Measurements from ENCODE around the gene LRBA.
A peak's percentile ranks its signal among the peaks of the same experiment; 100 is the strongest.

Gene LRBA

DNA sequence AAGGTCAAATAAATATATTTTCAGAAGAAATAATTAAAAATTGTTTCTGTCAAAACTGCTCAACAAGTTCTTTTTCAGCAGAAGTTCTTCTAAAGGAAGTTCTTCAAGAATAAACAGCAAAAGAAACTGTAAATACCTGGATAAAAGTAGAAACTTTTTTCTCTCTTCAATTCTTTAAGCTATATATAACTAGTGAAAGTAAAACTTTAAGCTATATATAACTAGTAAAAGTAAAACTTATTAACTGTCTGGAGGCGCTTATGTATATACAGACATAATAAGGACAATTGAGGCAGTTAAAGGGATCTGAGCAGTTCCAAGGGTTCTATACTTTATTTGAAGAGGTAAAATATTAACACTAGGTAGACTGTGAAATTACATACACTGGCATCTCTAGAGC is 126.9 kb downstream of the LRBA start:
- no peak overlapping the region for H3K4me3 ChIP-seq (ENCODE audit: low read depth, low read length)
- TF ChIP-seq, protein P1, sequence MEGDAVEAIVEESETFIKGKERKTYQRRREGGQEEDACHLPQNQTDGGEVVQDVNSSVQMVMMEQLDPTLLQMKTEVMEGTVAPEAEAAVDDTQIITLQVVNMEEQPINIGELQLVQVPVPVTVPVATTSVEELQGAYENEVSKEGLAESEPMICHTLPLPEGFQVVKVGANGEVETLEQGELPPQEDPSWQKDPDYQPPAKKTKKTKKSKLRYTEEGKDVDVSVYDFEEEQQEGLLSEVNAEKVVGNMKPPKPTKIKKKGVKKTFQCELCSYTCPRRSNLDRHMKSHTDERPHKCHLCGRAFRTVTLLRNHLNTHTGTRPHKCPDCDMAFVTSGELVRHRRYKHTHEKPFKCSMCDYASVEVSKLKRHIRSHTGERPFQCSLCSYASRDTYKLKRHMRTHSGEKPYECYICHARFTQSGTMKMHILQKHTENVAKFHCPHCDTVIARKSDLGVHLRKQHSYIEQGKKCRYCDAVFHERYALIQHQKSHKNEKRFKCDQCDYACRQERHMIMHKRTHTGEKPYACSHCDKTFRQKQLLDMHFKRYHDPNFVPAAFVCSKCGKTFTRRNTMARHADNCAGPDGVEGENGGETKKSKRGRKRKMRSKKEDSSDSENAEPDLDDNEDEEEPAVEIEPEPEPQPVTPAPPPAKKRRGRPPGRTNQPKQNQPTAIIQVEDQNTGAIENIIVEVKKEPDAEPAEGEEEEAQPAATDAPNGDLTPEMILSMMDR (IDR thresholded peaks at IDR 0.05; ENCODE audit: control insufficient read depth, extremely low read depth, insufficient read depth): no peak
- no peak for DNase-seq (ENCODE audit: low read depth)

DNA sequence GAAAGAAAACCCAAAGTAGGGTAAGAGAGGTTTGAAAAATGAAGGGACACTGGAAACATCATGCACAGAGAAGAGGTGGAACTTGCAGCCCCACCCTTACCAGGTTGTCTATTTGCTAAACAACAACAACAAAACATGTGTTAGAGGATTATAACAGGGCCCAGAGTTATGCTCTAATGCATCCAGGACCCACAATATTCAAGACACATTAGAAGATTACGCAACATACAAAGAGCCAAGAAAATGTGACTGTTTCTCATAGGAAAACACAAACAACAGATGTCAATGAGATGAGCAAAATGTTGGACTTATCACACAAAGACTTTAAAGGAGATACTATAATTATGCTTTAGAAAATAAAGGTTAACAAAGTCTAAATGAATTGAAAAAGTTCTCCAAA is 128.5 kb downstream of the LRBA start:
- TF ChIP-seq, protein P1 (IDR thresholded peaks at IDR 0.05; ENCODE audit: control insufficient read depth, extremely low read depth, insufficient read depth): no peak
- no peak overlapping the region for H3K4me3 ChIP-seq (ENCODE audit: low read depth, low read length)
- DNase-seq (ENCODE audit: low read depth): no peak

- no peak overlapping the region for H3K4me3 ChIP-seq (ENCODE audit: low read depth, low read length)
- DNase-seq (ENCODE audit: low read depth): no peak
- TF ChIP-seq, protein P1 (IDR thresholded peaks at IDR 0.05; ENCODE audit: control insufficient read depth, extremely low read depth, insufficient read depth): no peak
Measured at GRCh38 chr4:150884625-150885024, 130.5 kb downstream of the LRBA start.

- TF ChIP-seq, protein P1 (IDR thresholded peaks at IDR 0.05; ENCODE audit: control insufficient read depth, extremely low read depth, insufficient read depth): no peak
- no peak for DNase-seq (ENCODE audit: low read depth)
- no peak overlapping the region for H3K4me3 ChIP-seq (ENCODE audit: low read depth, low read length)
Measured at GRCh38 chr4:150875367-150875766, 139.7 kb downstream of the LRBA start.

DNA sequence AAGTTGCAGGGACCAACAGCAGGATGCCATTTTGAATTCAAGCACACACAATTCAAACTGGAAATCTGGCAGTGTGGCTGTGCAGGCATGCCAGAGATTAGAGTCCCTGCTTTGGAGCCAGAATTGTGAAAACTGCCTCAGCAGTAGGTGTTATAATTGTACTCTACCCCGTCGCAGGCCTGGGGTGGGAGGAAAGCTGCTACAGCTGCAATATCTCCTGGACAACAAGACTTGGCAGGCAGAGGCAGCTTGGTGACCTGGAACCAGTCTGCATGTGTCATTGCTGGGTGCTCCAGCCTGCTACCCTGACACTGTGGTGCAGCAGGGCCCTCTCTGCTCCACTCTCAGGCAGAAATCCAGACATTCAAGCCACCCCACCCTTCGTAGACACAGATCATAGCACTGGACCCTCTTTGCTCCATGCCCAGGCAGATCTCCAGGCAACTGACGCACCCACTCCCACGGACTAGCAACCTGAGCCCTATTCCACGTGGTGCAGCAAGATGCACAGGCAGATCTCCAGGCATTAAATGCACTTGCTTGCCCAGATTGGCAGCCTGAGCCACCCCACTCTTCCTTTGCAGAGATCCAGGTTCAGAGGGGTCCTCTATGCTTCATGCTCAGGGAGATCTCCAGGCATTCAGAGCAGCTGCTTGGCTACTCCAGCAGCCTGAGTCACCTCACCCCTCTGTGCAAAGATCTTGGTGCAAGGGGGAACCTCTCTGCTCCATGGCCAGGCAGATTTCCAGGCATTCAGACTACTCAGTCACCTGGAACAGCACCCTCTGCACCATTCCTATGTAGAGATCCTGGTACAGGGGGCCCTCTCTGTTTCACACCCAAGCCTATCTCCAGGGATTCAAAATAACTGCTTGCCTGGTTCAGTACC is 140.5 kb downstream of the LRBA start:
- TF ChIP-seq, protein P1 (IDR thresholded peaks at IDR 0.05; ENCODE audit: control insufficient read depth, extremely low read depth, insufficient read depth): no peak
- no peak for DNase-seq (ENCODE audit: low read depth)

GRCh38 chr4:150867148-150867547 is 147.9 kb downstream of the LRBA start:
- peak; percentile 76 for DNase-seq (ENCODE audit: low read depth)
- TF ChIP-seq, protein P1 (IDR thresholded peaks at IDR 0.05; ENCODE audit: control insufficient read depth, extremely low read depth, insufficient read depth): peak; percentile 56
- no peak overlapping the region for H3K4me3 ChIP-seq (ENCODE audit: low read depth, low read length)

More for the DNA sequence above, 140.5 kb downstream of the LRBA start:
- no peak overlapping the region for H3K4me3 ChIP-seq (ENCODE audit: low read depth, low read length)
